Hepatocyte (in vitro differentiated cells): Measurements from ENCODE around the gene SKAP1.

Experiments used
- EZH2 ChIP-seq: fragments of 200-600 bp; sonication (generic); IDR thresholded peaks from 2 replicates; pipeline ENCODE4 v1.6.1; 2016; ENCODE audit warnings: antibody characterized with exemption, mild to moderate bottlenecking, borderline replicate concordance
- TF ChIP-seq, protein P1 (sequence below): fragments of 200-600 bp; sonication (generic); IDR thresholded peaks from 2 replicates; pipeline ENCODE4 v1.5.1; 2016; ENCODE audit warnings: antibody characterized with exemption, mild to moderate bottlenecking; ENCODE audit not compliant: poor library complexity

DNA sequence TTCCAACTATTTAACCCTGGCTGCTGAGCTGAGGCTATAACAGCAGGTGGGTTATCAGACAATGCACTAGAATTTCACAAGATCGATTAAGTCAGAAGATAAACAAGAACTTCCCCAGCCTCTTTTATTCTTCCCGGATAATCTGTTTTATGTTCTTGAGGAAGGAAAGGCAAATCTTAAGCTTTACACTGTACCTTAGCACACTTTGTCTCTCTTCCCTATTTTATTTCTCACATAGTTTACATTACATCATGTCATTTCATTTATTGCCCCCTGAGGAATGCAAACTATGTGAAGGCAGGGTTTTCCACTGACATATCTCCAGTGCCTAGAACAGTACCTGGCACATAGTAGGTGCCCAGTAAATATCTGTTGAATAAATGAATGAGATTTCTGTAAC, 139.6 kb downstream of the SKAP1 start:
- TF ChIP-seq, protein P1, sequence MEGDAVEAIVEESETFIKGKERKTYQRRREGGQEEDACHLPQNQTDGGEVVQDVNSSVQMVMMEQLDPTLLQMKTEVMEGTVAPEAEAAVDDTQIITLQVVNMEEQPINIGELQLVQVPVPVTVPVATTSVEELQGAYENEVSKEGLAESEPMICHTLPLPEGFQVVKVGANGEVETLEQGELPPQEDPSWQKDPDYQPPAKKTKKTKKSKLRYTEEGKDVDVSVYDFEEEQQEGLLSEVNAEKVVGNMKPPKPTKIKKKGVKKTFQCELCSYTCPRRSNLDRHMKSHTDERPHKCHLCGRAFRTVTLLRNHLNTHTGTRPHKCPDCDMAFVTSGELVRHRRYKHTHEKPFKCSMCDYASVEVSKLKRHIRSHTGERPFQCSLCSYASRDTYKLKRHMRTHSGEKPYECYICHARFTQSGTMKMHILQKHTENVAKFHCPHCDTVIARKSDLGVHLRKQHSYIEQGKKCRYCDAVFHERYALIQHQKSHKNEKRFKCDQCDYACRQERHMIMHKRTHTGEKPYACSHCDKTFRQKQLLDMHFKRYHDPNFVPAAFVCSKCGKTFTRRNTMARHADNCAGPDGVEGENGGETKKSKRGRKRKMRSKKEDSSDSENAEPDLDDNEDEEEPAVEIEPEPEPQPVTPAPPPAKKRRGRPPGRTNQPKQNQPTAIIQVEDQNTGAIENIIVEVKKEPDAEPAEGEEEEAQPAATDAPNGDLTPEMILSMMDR, result no peak
- no peak for TF ChIP-seq EZH2
